HEK293T (cell line): ENCODE data around the gene RYR1.

Experiments used
- CTCF ChIA-PET: fragments of 350-600 bp; formaldehyde crosslinking; extraction: SDS; loops from one replicate; lab custom pipeline; 2021; ENCODE audit warnings: antibody characterized with exemption, inconsistent platforms; lab: Yijun Ruan, JAX
- POLR2A ChIA-PET: fragments of 350-600 bp; formaldehyde crosslinking; extraction: SDS; loops from one replicate; lab custom pipeline; 2020; ENCODE audit warnings: antibody characterized with exemption, inconsistent platforms; lab: Yijun Ruan, JAX
- DNase-seq: peaks from one replicate; pipeline ENCODE4 v3.0.0; 2012; ENCODE audit warnings: mixed read lengths; ENCODE audit errors: extremely low spot score
- ARNT ChIP-seq: fragments of 450-650 bp; IDR thresholded peaks from 2 replicates; pipeline ENCODE4 v1.6.1; 2017; ENCODE audit warnings: mild to moderate bottlenecking
- BHLHE40 ChIP-seq: fragments of 450-650 bp; IDR thresholded peaks from 2 replicates; pipeline ENCODE4 v1.6.1; 2016; ENCODE audit warnings: mild to moderate bottlenecking, moderate library complexity, borderline replicate concordance
- CTBP1 ChIP-seq: fragments of 450-650 bp; IDR thresholded peaks from 2 replicates; pipeline ENCODE4 v1.6.1; 2016; ENCODE audit warnings: borderline replicate concordance
- ELF4 ChIP-seq: fragments of 450-650 bp; IDR thresholded peaks from 2 replicates; pipeline ENCODE4 v1.6.1; 2017; ENCODE audit warnings: antibody characterized with exemption
- FOXA1 ChIP-seq: fragments of 450-650 bp; IDR thresholded peaks from 2 replicates; pipeline ENCODE4 v1.6.1; 2016; ENCODE audit warnings: mild to moderate bottlenecking
- FOXK2 ChIP-seq: fragments of 450-650 bp; IDR thresholded peaks from 2 replicates; pipeline ENCODE4 v1.6.1; 2016; ENCODE audit warnings: mild to moderate bottlenecking
- FOXM1 ChIP-seq: fragments of 450-650 bp; IDR thresholded peaks from 2 replicates; pipeline ENCODE4 v1.6.1; 2017; ENCODE audit warnings: mild to moderate bottlenecking, borderline replicate concordance
- HDGF ChIP-seq: fragments of 450-650 bp; IDR thresholded peaks from 2 replicates; pipeline ENCODE4 v1.6.1; 2017; ENCODE audit warnings: antibody characterized with exemption, borderline replicate concordance
- L3MBTL2 ChIP-seq: fragments of 450-650 bp; conservative IDR thresholded peaks from 2 replicates; pipeline ENCODE4 v1.6.1; 2016; ENCODE audit warnings: mild to moderate bottlenecking
- LEF1 ChIP-seq: fragments of 450-650 bp; IDR thresholded peaks from 2 replicates; pipeline ENCODE4 v1.6.1; 2017; ENCODE audit warnings: mild to moderate bottlenecking, borderline replicate concordance
- NFRKB ChIP-seq: fragments of 450-650 bp; IDR thresholded peaks from 2 replicates; pipeline ENCODE4 v1.6.1; 2016; ENCODE audit warnings: mild to moderate bottlenecking, moderate library complexity
- SP1 ChIP-seq: fragments of 450-650 bp; IDR thresholded peaks from 2 replicates; pipeline ENCODE4 v1.6.1; 2017
- SUZ12 ChIP-seq: fragments of 450-650 bp; IDR thresholded peaks from 2 replicates; pipeline ENCODE4 v1.6.1; 2016; ENCODE audit warnings: mild to moderate bottlenecking
- TARDBP ChIP-seq: fragments of 450-650 bp; IDR thresholded peaks from 2 replicates; pipeline ENCODE4 v1.6.1; 2016
- ZNF384 ChIP-seq: fragments of 450-650 bp; IDR thresholded peaks from 2 replicates; pipeline ENCODE4 v1.6.1; 2016
- TF ChIP-seq, protein P1 (sequence below): fragments of 450-650 bp; IDR thresholded peaks from 2 replicates; pipeline ENCODE4 v1.6.1; 2016

Gene RYR1

DNA sequence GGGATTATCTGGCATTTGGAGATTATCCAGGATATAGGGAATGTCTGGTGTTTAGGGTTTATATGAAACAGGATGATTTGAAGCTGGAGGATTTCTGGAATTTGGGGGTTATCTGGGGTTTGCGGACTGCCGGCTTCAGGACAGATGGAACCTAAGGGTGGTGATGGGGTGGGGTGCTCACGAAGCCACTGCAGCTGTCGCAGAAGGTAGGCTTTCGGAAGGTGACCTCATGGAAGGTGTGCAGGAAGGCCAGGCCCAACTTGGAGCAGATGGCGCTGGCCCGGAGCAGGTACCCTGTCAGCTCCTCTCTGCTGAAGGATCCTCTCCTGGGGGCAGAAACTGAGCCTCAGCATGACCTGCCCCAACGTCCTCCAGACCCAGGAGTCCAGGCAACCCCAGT is 21.0 kb upstream of the RYR1 start:
- ChIA-PET POLR2A (no interaction called here), CTCF (no interaction called here)
- no peak for TF ChIP-seq HDGF
- TF ChIP-seq TARDBP = no peak
- no peak for DNase-seq

DNA sequence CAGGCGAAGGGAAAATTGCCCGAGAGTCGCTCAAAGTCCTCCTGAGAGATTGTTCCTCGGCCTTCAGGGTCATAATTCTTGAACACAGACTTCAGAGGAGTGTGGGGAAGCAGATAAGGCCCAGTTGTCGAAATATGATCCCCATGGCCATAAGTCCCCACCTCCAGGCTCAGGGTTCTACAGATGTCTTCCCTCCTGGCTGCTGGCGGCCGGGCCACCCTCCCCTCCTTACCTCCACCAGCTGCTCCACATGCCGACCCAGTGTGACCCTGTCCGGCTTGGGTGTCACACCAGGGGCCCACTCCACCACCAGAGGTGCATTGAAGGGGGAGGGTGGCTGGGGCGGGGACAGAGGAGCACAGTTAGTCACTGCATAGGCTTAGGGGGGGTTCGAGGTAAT is 20.5 kb upstream of the RYR1 start:
- TF ChIP-seq NFRKB (no peak), CTBP1 (no peak), FOXM1 (no peak)
- ChIA-PET POLR2A (no interaction called here), CTCF (interaction anchor here (1.4 kb wide), 1 partner anchor 10 kb away, joined by 6 read pairs; the partner anchor contains the start of gene FAM98C)
- DNase-seq = no peak

DNA sequence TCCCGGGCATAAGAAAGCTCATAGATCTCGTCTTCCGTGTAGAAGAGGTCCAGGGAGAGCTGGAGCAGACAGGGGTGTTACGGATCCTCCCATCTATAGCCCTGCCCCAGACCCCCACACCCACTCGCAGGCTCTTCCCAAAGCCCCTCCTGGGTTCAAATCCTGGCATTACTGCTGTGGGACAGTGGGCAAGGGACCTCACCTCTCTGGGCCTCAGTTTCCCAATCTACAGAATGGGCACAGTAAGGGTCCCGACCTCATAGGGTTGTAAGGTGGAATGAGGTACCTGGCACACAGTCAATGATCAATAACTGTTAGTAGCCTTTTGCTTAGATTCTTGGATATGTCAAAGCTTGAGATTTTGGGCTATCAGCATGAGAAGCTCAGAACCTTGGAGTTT is 20.1 kb upstream of the RYR1 start:
- no peak for DNase-seq
- ChIA-PET POLR2A (no interaction called here), CTCF (interaction anchor here (1.4 kb wide), 1 partner anchor 10 kb away, joined by 6 read pairs; the partner anchor contains the start of gene FAM98C)
- TF ChIP-seq L3MBTL2 (no peak), TARDBP (no peak), FOXK2 (no peak), LEF1 (no peak), BHLHE40 (no peak), FOXM1 (no peak), SP1 (no peak), ZNF384 (no peak), NFRKB (no peak), ARNT (no peak), FOXA1 (no peak), CTBP1 (no peak), HDGF (no peak), ELF4 (no peak), SUZ12 (no peak)
- TF ChIP-seq, protein P1, sequence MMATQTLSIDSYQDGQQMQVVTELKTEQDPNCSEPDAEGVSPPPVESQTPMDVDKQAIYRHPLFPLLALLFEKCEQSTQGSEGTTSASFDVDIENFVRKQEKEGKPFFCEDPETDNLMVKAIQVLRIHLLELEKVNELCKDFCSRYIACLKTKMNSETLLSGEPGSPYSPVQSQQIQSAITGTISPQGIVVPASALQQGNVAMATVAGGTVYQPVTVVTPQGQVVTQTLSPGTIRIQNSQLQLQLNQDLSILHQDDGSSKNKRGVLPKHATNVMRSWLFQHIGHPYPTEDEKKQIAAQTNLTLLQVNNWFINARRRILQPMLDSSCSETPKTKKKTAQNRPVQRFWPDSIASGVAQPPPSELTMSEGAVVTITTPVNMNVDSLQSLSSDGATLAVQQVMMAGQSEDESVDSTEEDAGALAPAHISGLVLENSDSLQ = no peak

DNA sequence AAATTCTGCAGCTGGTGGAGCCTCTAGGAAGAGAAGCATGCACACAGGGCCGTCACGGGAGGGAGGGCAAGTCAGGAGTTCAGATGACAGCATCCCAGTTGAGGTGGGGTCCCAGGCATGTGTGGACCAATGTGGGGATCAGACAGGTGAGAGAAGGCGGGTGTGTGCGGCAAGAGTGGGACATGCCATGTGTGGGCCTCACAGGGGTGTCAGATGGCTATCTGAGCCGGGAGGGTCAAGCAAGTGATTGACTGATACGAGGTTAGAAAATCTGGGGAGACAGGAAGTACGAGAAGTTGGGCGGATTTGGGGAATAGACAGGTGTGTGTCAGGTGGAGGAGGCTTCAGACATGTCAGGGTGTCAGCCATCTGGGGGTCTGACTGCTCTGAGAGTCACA is 16.3 kb upstream of the RYR1 start:
- TF ChIP-seq ARNT (no peak), ELF4 (no peak), NFRKB (no peak), FOXM1 (no peak), CTBP1 (no peak), HDGF (no peak), ZNF384 (no peak), BHLHE40 (no peak), LEF1 (no peak), L3MBTL2 (no peak), FOXA1 (no peak), SP1 (no peak), FOXK2 (no peak), SUZ12 (no peak), TARDBP (no peak)
- TF ChIP-seq, protein P1 = no peak
- ChIA-PET CTCF (no interaction called here), POLR2A (interaction anchor here (0.7 kb wide), 1 partner anchor 9 kb away, joined by 4 read pairs; the partner anchor contains the start of gene RASGRP4)
- no peak for DNase-seq

DNA sequence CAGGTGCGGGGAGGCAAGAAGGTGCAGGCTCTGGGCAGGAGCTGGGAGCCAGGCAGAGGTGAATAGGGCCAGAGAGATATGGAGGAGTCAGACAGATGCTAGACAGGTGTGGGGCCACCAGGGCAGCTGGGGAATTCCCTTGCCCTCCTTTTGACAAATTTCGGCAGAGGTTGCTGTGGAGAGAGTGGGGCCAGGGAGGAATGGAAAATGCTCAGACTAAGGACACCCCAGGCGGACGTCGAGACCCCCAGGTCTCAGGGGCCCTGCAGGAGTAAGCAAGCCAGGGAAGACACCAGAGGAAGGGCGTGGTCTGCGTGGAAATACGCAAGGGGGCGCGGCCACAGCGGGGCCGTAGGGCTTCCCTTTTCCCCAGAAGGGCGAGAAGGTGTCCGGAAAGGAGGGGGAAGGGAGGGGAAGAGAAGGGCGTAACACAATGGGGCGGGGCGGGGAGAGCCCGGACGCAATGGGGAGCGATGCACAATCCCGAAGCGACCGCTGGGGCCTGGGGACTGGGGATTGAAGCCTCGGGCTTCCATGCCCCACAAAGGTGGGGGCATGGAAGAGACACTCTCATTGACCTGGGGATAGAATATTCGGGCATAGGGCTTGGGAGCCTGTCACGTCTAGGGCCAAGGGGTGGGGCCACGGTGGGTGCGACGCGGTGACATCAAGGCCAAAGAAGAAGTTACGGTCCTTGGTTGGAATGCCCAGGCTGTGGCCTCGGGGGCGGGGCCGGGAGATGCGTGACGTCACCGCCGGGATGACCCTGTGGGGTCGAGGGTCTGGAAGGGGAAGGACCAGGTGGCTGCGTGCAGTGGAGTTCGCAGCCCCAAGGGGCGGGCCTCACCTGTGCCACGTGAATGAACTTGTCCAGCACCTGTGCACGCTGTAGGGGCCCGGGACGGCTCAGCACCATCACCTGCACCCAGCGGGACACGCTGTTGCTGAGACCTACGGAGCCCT is 15.7 kb upstream of the RYR1 start:
- no peak for TF ChIP-seq HDGF
- no peak for TF ChIP-seq TARDBP
- no peak for TF ChIP-seq FOXK2
- TF ChIP-seq FOXA1 = no peak
- ChIA-PET POLR2A (interaction anchor here (0.7 kb wide), 1 partner anchor 8 kb away, joined by 4 read pairs; the partner anchor contains the start of gene RASGRP4), CTCF (no interaction called here)
- DNase-seq = no peak

DNA sequence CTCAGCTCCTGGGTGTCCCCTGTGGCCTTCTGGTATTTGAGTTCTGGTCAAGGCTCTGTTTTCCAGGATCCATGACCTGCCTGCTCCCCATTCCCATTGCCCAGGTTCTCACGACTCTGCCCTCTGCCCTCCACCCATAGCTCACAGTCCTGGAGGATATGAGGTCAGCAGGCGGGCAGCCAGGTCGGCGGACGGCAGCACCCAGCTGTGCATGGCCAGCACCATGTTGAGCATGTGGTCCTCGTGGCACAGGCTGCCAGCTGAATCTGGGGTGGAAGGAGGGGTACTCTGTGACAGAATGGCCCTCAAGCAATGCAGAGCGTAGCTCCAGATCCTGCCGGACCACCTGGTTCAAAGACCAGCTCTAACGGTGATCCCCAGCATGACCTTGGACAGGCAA is 12.6 kb upstream of the RYR1 start:
- CTCF ChIA-PET = no interaction called here
- POLR2A ChIA-PET = no interaction called here
- TF ChIP-seq FOXK2 (no peak), BHLHE40 (no peak)
- no peak for DNase-seq

DNA sequence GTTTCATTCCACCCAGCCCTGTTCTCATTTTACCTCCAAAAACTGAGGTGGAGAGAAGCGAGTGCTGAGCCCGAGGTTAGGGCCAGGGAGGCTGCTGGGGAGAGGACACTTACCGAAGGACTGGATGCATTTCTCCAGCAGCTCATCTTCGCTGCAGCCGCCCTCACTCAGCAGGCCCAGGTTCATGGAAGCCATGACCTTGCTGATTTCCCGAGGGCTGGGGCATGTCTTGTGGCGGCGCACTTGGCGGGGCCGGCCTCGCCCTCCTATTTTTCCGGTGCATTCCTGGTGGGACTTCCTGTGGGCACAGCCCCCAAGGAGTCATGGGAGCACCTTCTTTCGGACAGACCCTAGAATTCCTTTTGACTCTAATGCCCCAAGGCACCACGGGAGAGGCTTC is 11.6 kb upstream of the RYR1 start:
- ChIA-PET POLR2A (no interaction called here), CTCF (no interaction called here)
- no peak for TF ChIP-seq NFRKB
- no peak for DNase-seq

DNA sequence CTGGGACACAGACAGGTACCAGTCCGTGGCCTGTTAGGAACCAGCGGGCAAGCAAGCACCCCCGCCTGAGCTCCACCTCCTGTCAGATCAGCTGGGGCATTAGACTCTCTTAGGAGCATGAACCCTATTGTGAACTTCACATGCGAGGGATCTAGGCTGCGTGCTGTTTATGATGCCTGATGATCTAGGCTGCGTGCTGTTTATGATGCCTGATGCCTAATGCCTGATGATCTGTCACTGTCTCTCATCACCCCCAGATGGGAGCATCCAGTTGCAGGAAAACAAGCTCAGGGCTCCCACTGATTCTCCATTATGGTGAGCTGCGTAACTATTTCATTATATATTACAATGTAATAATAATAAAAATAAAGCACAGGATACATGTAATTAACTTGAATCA is 11.1 kb upstream of the RYR1 start:
- DNase-seq = no peak
- ChIA-PET CTCF (no interaction called here), POLR2A (no interaction called here)
- no peak for TF ChIP-seq FOXA1
- TF ChIP-seq CTBP1 = no peak
- TF ChIP-seq ZNF384 = no peak
- TF ChIP-seq L3MBTL2 = no peak
- TF ChIP-seq, protein P1 = no peak
- TF ChIP-seq FOXM1 = no peak
- TF ChIP-seq HDGF = no peak
- no peak for TF ChIP-seq LEF1
- no peak for TF ChIP-seq ELF4
- no peak for TF ChIP-seq TARDBP
- no peak for TF ChIP-seq SUZ12
